ENCODE data around the gene ANKRD55. TPM values are rescaled to one million over a fixed set of nuclear protein-coding genes. Genes with fewer than 3 reads are reported as not detected.

Gene ANKRD55
- total and polyA plus RNA-seq, 11 donors: 0.11 to 0.15 TPM; not detected in 9

- H3K4me1 ChIP-seq: peaks cover 0 to 19% (median 0%) of the 10 kb centered on the region in 12 donors
- H3K27me3 ChIP-seq: no peaks in the 10 kb centered on the region
- intact Hi-C loops (cut with DNase I): no loop called here
- TF ChIP-seq CTCF (IDR thresholded peaks at IDR 0.05) (no peak), POLR2A (IDR thresholded peaks at IDR 0.05) (no peak)
- H3K9me3 ChIP-seq: no peaks in the 10 kb centered on the region
- H3K36me3 ChIP-seq: no peaks in the 10 kb centered on the region
- ATAC-seq: peak in 1 of 4 donors; percentile 16
- no peak overlapping the region for H3K27ac ChIP-seq
- no peak for DNase-seq
- WGBS, 4 donors: 64 to 80% (median 66%) methylated on average over 4 of the region's 4 CpGs
- H3K4me3 ChIP-seq: no peak overlapping the region
These were observed 49.6 kb downstream of the ANKRD55 start for GRCh38 chr5:56183506-56183905.

GRCh38 chr5:56179442-56179841, 53.7 kb downstream of the ANKRD55 start:
- ATAC-seq: no peak
- intact Hi-C loops (cut with DNase I): loop anchor here in 5 of 10 donors (5.0 to 10.0 kb wide), 4 partner anchors 105 to 187 kb away; partner anchors contain the start of gene IL6ST (in 3 of the 5)
- 48 to 65% (median 56%) methylated on average over 2 of the region's 2 CpGs for WGBS, 4 donors

GRCh38 chr5:56178823-56179222, 54.3 kb downstream of the ANKRD55 start:
- WGBS, 4 donors: 81 to 91% (median 91%) methylated on average over 2 of the region's 2 CpGs
- TF ChIP-seq CTCF (IDR thresholded peaks at IDR 0.05): no peak
- TF ChIP-seq POLR2A (IDR thresholded peaks at IDR 0.05): no peak
- intact Hi-C loops (cut with DNase I): loop anchor here in 5 of 10 donors (5.0 to 10.0 kb wide), 4 partner anchors 104 to 187 kb away; partner anchors contain the start of gene IL6ST (in 3 of the 5)
- H3K27ac ChIP-seq: no peak overlapping the region
- no peaks in the 10 kb centered on the region for H3K36me3 ChIP-seq
- H3K27me3 ChIP-seq: no peaks in the 10 kb centered on the region
- ATAC-seq: no peak
- no peak for DNase-seq
- peaks cover 0 to 48% (median 19%) of the 10 kb centered on the region in 12 donors for H3K4me1 ChIP-seq
- H3K9me3 ChIP-seq: no peaks in the 10 kb centered on the region
- no peak overlapping the region for H3K4me3 ChIP-seq

More at GRCh38 chr5:56179442-56179841, 53.7 kb downstream of the ANKRD55 start:
- H3K27ac ChIP-seq: no peak overlapping the region
- no peak overlapping the region for H3K4me3 ChIP-seq
- DNase-seq: no peak
- no peak for TF ChIP-seq CTCF (IDR thresholded peaks at IDR 0.05)
- no peak for TF ChIP-seq POLR2A (IDR thresholded peaks at IDR 0.05)
- no peaks in the 10 kb centered on the region for H3K9me3 ChIP-seq
- no peaks in the 10 kb centered on the region for H3K27me3 ChIP-seq
- H3K4me1 ChIP-seq: peaks cover 0 to 55% (median 19%) of the 10 kb centered on the region in 12 donors
- H3K36me3 ChIP-seq: no peaks in the 10 kb centered on the region

GRCh38 chr5:56176871-56177533, 56.1 kb downstream of the ANKRD55 start:
- peak overlapping the region in 10 of 12 donors; percentile 22 to 61 (median 40) for H3K27ac ChIP-seq
- WGBS, 4 donors: 44 to 54% (median 49%) methylated on average over 4 of the region's 4 CpGs
- H3K9me3 ChIP-seq: no peaks in the 10 kb centered on the region
- H3K27me3 ChIP-seq: no peaks in the 10 kb centered on the region
- ATAC-seq: peak in 2 of 4 donors; percentile 15 to 18
- TF ChIP-seq POLR2A (IDR thresholded peaks at IDR 0.05): no peak
- no peak for DNase-seq
- no peaks in the 10 kb centered on the region for H3K36me3 ChIP-seq
- intact Hi-C loops (cut with DNase I): loop anchor here in 5 of 10 donors (5.0 to 10.0 kb wide), 4 partner anchors 102 to 185 kb away; partner anchors contain the start of gene IL6ST (in 3 of the 5)
- no peak overlapping the region for H3K4me3 ChIP-seq
- peaks cover 0 to 48% (median 19%) of the 10 kb centered on the region in 12 donors for H3K4me1 ChIP-seq

Data from heart left ventricle (tissue), 16 donors.